Tibial nerve (tissue), 3 donors: ENCODE results near the gene BRIX1.

ENCODE experiments used
- POLR2A ChIP-seq, 2 donors: fragments of 450-650 bp; IDR thresholded peaks; one replicate each; pipeline ENCODE4 v1.6.1; 2017; ENCODE audit warnings: antibody characterized with exemption in 2 of 2, mild to moderate bottlenecking in 2 of 2, moderate library complexity in 2 of 2
- TF ChIP-seq, protein P1 (sequence below), 5 experiments: fragments of 200-600 bp in 3 of 5; fragments of 450-650 bp in 2 of 5; sonication (generic) in 3 of 5; IDR thresholded peaks; one replicate each; pipeline ENCODE4 v1.5.1; 2016 to 2019; ENCODE audit warnings: antibody characterized with exemption in 5 of 5, mild to moderate bottlenecking in 3 of 5, moderate library complexity in 2 of 5

DNA sequence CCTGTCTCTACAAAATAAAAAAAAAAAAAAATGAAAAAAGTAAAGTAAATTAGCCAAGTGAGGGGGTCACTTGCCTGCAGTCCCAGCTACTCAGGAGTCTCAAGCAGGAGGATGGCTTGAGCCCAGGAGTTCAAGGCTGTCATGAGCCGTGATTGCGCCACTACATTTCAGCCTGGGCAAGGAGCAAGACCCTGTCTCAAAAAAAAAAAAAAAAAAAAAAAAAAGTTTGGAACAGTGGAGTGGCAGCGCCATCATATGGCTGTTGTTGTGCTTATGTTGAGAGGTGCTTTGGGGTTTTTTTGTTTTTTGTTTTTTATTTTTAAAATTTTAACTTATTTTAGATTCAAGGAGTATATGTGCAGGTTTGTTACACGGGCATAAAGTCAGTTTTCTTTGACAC lies 3.6 kb downstream of the BRIX1 start:
- TF ChIP-seq, protein P1, sequence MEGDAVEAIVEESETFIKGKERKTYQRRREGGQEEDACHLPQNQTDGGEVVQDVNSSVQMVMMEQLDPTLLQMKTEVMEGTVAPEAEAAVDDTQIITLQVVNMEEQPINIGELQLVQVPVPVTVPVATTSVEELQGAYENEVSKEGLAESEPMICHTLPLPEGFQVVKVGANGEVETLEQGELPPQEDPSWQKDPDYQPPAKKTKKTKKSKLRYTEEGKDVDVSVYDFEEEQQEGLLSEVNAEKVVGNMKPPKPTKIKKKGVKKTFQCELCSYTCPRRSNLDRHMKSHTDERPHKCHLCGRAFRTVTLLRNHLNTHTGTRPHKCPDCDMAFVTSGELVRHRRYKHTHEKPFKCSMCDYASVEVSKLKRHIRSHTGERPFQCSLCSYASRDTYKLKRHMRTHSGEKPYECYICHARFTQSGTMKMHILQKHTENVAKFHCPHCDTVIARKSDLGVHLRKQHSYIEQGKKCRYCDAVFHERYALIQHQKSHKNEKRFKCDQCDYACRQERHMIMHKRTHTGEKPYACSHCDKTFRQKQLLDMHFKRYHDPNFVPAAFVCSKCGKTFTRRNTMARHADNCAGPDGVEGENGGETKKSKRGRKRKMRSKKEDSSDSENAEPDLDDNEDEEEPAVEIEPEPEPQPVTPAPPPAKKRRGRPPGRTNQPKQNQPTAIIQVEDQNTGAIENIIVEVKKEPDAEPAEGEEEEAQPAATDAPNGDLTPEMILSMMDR (IDR thresholded peaks at IDR 0.05), result no peak
- no peak for TF ChIP-seq POLR2A (IDR thresholded peaks at IDR 0.05)
